ENCODE data around the gene HSD11B1. TPM values are rescaled to one million over a fixed set of nuclear protein-coding genes. Genes with fewer than 3 reads are reported as not detected.

Gene HSD11B1
- total RNA-seq, 6 donors from 2014 or later = 3.1 to 25.8 (median 17.4) TPM

DNA sequence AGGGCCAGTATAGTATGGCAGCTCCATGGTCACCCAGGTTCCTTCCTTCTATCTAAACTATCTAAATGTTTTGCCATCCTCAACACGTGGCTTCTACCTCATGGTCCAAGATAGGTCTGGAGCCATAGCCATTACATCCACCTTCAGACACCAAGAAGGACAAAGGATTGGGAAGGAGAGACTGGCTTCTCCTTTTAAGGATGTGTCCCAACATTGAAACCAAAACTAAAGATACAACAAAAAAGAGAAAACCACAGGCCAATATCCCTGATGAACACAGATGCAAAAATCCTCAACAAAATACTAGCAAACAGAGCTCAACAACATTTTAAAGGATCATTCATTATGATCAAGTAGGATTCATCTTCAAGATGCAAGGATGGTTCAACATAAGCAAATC is 24.8 kb downstream of the HSD11B1 start:
- Histone ChIP-seq H3K4me3 (no peak overlapping the region), H3K27me3 (no peaks in the 10 kb centered on the region), H3K36me3 (no peaks in the 10 kb centered on the region), H3K27ac (no peak overlapping the region), H3K9me3 (no peaks in the 10 kb centered on the region), H3K4me1 (no peaks in the 10 kb centered on the region)
- DNase-seq = no peak
- TF ChIP-seq POLR2A (IDR thresholded peaks at IDR 0.05) (no peak), POLR2AphosphoS5 (IDR thresholded peaks at IDR 0.05) (no peak), EP300 (IDR thresholded peaks at IDR 0.05) (no peak)
- TF ChIP-seq, protein P1, sequence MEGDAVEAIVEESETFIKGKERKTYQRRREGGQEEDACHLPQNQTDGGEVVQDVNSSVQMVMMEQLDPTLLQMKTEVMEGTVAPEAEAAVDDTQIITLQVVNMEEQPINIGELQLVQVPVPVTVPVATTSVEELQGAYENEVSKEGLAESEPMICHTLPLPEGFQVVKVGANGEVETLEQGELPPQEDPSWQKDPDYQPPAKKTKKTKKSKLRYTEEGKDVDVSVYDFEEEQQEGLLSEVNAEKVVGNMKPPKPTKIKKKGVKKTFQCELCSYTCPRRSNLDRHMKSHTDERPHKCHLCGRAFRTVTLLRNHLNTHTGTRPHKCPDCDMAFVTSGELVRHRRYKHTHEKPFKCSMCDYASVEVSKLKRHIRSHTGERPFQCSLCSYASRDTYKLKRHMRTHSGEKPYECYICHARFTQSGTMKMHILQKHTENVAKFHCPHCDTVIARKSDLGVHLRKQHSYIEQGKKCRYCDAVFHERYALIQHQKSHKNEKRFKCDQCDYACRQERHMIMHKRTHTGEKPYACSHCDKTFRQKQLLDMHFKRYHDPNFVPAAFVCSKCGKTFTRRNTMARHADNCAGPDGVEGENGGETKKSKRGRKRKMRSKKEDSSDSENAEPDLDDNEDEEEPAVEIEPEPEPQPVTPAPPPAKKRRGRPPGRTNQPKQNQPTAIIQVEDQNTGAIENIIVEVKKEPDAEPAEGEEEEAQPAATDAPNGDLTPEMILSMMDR (IDR thresholded peaks at IDR 0.05) = no peak
- 45 to 79% methylated on average over 1 of the region's 1 CpG for WGBS, 2 donors
- ATAC-seq (ENCODE audit: low FRiP score in 2 of 2) = no peak

DNA sequence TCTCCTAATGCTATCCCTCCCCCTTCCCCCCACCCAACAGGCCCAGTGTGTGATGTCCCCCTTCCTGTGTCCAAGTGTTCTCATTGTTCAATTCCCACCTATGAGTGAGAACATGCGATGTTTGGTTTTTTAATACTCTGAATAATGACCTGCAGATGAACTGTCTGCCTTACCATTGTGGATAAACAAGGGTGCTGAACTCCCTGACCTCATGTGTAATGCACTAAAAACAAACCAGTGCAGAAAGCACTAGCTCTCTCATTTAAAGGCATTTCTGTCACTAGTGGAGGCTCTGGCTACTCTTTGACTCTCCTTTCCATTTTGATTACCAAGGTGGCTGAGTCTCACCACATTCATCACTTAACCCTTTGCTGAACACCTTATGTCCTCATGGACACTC is 28.1 kb downstream of the HSD11B1 start:
- no peaks in the 10 kb centered on the region for H3K27me3 ChIP-seq
- TF ChIP-seq, protein P1 (IDR thresholded peaks at IDR 0.05) = no peak
- TF ChIP-seq POLR2A (IDR thresholded peaks at IDR 0.05) = no peak
- no peak for TF ChIP-seq POLR2AphosphoS5 (IDR thresholded peaks at IDR 0.05)
- H3K36me3 ChIP-seq = no peaks in the 10 kb centered on the region
- 50 to 73% methylated on average over 1 of the region's 1 CpG for WGBS, 2 donors
- ATAC-seq (ENCODE audit: low FRiP score in 2 of 2) = no peak
- H3K9me3 ChIP-seq = no peaks in the 10 kb centered on the region
- no peak for DNase-seq
- no peaks in the 10 kb centered on the region for H3K4me1 ChIP-seq
- no peak overlapping the region for H3K4me3 ChIP-seq
- no peak overlapping the region for H3K27ac ChIP-seq

DNA sequence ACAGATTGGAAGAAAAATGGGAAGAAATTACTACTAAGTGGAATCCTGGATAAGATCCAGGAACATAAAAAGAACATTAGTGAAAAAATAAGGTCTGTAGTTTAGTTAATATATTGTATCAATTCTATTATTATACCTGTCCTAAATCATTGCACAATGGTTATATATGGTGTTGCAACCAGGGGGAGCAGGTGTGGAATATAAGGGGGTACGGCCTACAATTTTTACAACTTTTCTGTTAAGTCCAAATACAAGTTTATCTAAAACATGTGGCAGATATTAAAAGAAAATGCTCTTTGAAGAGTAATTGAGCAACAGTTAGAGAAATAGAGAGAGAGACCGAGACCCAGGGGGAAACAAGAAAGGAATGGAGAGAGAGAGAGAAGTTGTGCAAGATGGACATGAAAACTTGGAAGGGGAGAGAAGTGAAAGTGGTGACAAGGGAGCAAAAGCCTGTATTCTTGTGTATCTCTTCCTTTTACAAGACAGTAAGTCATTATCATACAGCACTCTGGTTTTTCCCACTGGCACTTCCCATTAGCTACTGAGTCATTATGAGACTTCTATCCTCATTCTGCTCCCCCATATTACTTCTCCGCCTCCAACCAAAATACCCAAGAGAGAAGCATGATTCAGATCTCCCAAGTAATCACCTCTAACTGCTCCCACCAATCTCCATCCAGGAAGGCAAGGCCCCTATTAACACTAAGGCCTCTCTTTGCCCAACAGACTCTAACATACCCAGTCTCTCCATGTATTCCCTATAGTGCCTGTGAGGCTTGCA is 29.0 kb downstream of the HSD11B1 start:
- DNase-seq (no peak), ATAC-seq (ENCODE audit: low FRiP score in 2 of 2) (peak in 1 of 2 donors; percentile 86)
- WGBS, 2 donors = 74 to 79% methylated on average over 3 of the region's 3 CpGs
- TF ChIP-seq EP300 (IDR thresholded peaks at IDR 0.05) (no peak), POLR2A (IDR thresholded peaks at IDR 0.05) (no peak), POLR2AphosphoS5 (IDR thresholded peaks at IDR 0.05) (no peak)
- TF ChIP-seq, protein P1 (IDR thresholded peaks at IDR 0.05) = no peak
- Histone ChIP-seq H3K9me3 (no peaks in the 10 kb centered on the region), H3K27me3 (no peaks in the 10 kb centered on the region), H3K27ac (no peak overlapping the region), H3K4me1 (no peaks in the 10 kb centered on the region), H3K36me3 (no peaks in the 10 kb centered on the region), H3K4me3 (no peak overlapping the region)

DNA sequence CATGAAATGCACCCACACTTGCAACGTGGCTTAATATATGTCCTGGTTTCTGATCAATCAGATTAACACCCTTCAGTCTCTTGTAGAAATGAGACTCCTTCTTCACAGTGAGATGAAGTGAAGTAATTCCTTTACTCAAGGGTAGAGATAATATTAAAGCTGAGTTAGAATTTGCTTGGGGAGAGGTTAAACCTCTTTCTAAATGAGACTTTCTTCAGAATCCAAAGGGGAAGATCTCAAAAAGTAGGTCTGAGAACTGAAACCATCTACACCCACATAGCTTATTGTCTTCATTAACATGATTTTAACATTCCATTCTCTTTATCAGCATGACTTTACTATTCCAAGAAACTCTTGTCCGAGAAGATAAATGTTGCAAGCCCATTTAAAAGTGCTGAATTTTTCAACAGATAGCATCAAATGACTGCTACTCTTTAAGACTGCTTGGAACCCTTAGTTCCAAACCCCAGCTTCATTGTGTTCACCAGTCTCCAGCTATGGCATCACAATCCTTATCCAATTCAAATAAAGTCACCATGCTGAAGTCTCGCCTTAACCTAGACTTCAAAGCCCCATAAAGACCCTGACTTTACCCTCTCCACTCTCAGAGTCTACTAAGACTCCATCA is 32.0 kb downstream of the HSD11B1 start:
- no peak for DNase-seq
- Histone ChIP-seq H3K27me3 (no peaks in the 10 kb centered on the region), H3K9me3 (no peaks in the 10 kb centered on the region), H3K4me3 (no peak overlapping the region), H3K36me3 (no peaks in the 10 kb centered on the region), H3K4me1 (no peaks in the 10 kb centered on the region), H3K27ac (no peak overlapping the region)
- ATAC-seq (ENCODE audit: low FRiP score in 2 of 2) = no peak
- 60 to 62% methylated on average over 3 of the region's 3 CpGs for WGBS, 2 donors
- TF ChIP-seq, protein P1 (IDR thresholded peaks at IDR 0.05) = no peak
- no peak for TF ChIP-seq POLR2AphosphoS5 (IDR thresholded peaks at IDR 0.05)
- no peak for TF ChIP-seq POLR2A (IDR thresholded peaks at IDR 0.05)
- no peak for TF ChIP-seq EP300 (IDR thresholded peaks at IDR 0.05)

Data from upper lobe of left lung (tissue), 6 donors.